Endodermal cell (in vitro differentiated cells): Measurements from ENCODE around the gene USP6NL. TPM values are rescaled to one million over a fixed set of nuclear protein-coding genes. Genes with fewer than 3 reads are reported as not detected.

Source experiments
- DNase-seq: peaks from one replicate; pipeline ENCODE4 v3.0.0-alpha.2; 2017
- H3K27ac ChIP-seq: 2 replicates; pipeline ENCODE4 v1.5.1; 2013; ENCODE audit warnings: mild to moderate bottlenecking, low read depth, low read length, moderate library complexity
- H3K27me3 ChIP-seq: 2 replicates; pipeline ENCODE4 v1.6.1; 2013; ENCODE audit warnings: mild to moderate bottlenecking, low read length, moderate library complexity; ENCODE audit not compliant: insufficient read depth, control insufficient read depth, poor library complexity, severe bottlenecking
- H3K36me3 ChIP-seq: 2 replicates; pipeline ENCODE4 v1.7.0; 2013; ENCODE audit warnings: mild to moderate bottlenecking, low read length, moderate library complexity; ENCODE audit not compliant: control insufficient read depth, insufficient read depth
- H3K4me1 ChIP-seq: one replicate; pipeline ENCODE4 v1.7.0; 2013; ENCODE audit warnings: low read length; ENCODE audit not compliant: control insufficient read depth, insufficient read depth
- H3K4me3 ChIP-seq: 2 replicates; pipeline ENCODE4 v1.5.1; 2013; ENCODE audit warnings: mild to moderate bottlenecking, low read length, moderate library complexity
- H3K9ac ChIP-seq: 2 replicates; pipeline ENCODE4 v1.6.1; 2013; ENCODE audit warnings: mild to moderate bottlenecking, low read length, moderate library complexity; ENCODE audit not compliant: poor library complexity, severe bottlenecking; ENCODE audit errors: extremely low read depth
- H3K9me3 ChIP-seq: 2 replicates; pipeline ENCODE4 v1.6.1; 2013; ENCODE audit warnings: mild to moderate bottlenecking, low read length, moderate library complexity; ENCODE audit not compliant: control insufficient read depth
- H3K27ac Mint-ChIP-seq: 2 replicates; pipeline ENCODE4 v1.8.0; 2020; ENCODE audit warnings: mixed read lengths
- H3K27me3 Mint-ChIP-seq: 2 replicates; pipeline ENCODE4 v1.8.0; 2021; ENCODE audit warnings: mild to moderate bottlenecking, mixed read lengths; ENCODE audit not compliant: insufficient read depth
- H3K36me3 Mint-ChIP-seq: 2 replicates; pipeline ENCODE4 v1.8.0; 2020; ENCODE audit warnings: low read depth, mixed read lengths
- H3K4me1 Mint-ChIP-seq: 2 replicates; pipeline ENCODE4 v1.8.0; 2020; ENCODE audit warnings: mixed read lengths
- H3K4me3 Mint-ChIP-seq: 2 replicates; pipeline ENCODE4 v1.8.0; 2020; ENCODE audit warnings: mild to moderate bottlenecking, moderate library complexity, mixed read lengths
- H3K9me3 Mint-ChIP-seq: 2 replicates; pipeline ENCODE4 v1.8.0; 2020; ENCODE audit warnings: mild to moderate bottlenecking, mixed read lengths
- CTCF ChIP-seq: fragments of 200-600 bp; sonication (generic); conservative IDR thresholded peaks from 2 replicates; pipeline ENCODE4 v1.5.0; 2021; ENCODE audit warnings: antibody characterized with exemption, mild to moderate bottlenecking
- WGBS, 2 experiments: methylation state at CpG; one replicate each; pipeline versions ENCODE4 v1.1.5 to v1.1.7; 2013; ENCODE audit warnings: missing lambda C conversion rate in 2 of 2, mixed read lengths in 1 of 2; ENCODE audit not compliant: insufficient coverage in 1 of 2, insufficient read length in 1 of 2; 5-methylcytosine and 5-hydroxymethylcytosine counted together
- total RNA-seq, 2 donors: library from RNA; stranded (reverse); fragmentation: NEBNext Ultra II Directional in 1 of 2; extraction: Animal tissue kit (Norgen Biotek cat#: 25700) in 1 of 2; gene quantifications; 2 replicates in 1 of 2; 3 replicates in 1 of 2; pipeline ENCODE4 v1.2.1, GENCODE V29; 2021

The USP6NL gene
- total RNA-seq, 2 donors from 2014 or later, result 20.6 to 22.9 TPM

DNA sequence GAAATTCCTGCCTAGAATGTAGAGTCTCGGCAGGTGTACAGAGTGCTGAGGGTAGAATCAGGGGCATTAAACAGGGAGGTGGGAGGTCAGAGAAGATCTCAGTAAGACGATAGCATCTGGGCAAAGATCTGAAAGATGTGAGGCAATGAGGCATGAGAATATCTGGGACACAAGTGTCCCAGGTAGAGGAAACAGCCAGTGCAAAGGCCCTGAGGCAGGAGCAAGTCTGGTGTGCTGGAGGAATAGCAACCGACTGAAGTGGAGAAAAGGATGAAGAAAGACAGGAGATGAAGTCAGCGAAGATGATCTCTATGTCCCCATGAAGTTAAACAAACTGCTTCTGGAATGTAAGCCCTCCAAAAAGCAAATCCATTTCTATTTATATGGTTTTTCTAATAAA is 84.4 kb downstream of the USP6NL start:
- H3K4me1 ChIP-seq, result no peaks in the 10 kb centered on the region
- Mint-ChIP-seq H3K27me3 (no peaks in the 10 kb centered on the region), H3K4me1 (peaks cover 5% of the 10 kb centered on the region), H3K27ac (no peak overlapping the region), H3K9me3 (no peaks in the 10 kb centered on the region), H3K4me3 (no peak overlapping the region), H3K36me3 (peaks cover 6% of the 10 kb centered on the region)
- 95 to 100% methylated on average over 3 to 4 of the region's 4 CpGs for WGBS, 2 experiments
- H3K9me3 ChIP-seq, result no peaks in the 10 kb centered on the region
- no peak overlapping the region for H3K9ac ChIP-seq
- no peak overlapping the region for H3K4me3 ChIP-seq
- TF ChIP-seq CTCF, result no peak
- peaks cover 26% of the 10 kb centered on the region for H3K36me3 ChIP-seq
- H3K27ac ChIP-seq, result no peak overlapping the region
- H3K27me3 ChIP-seq, result no peaks in the 10 kb centered on the region
- no peak for DNase-seq

GRCh38 chr10:11525503-11525902 is 85.9 kb downstream of the USP6NL start:
- H3K4me1 ChIP-seq, result no peaks in the 10 kb centered on the region
- no peak overlapping the region for H3K9ac ChIP-seq
- TF ChIP-seq CTCF, result no peak
- DNase-seq, result no peak
- no peak overlapping the region for H3K27ac ChIP-seq
- H3K4me1 Mint-ChIP-seq, result peaks cover 9% of the 10 kb centered on the region
- 95 to 100% methylated on average over 5 to 6 of the region's 6 CpGs for WGBS, 2 experiments
- H3K36me3 ChIP-seq, result peaks cover 30% of the 10 kb centered on the region
- H3K27ac Mint-ChIP-seq, result no peak overlapping the region
- peaks cover 7% of the 10 kb centered on the region for H3K36me3 Mint-ChIP-seq
- no peak overlapping the region for H3K4me3 ChIP-seq
- H3K4me3 Mint-ChIP-seq, result no peak overlapping the region
- H3K27me3 Mint-ChIP-seq, result no peaks in the 10 kb centered on the region
- no peaks in the 10 kb centered on the region for H3K9me3 ChIP-seq
- no peaks in the 10 kb centered on the region for H3K27me3 ChIP-seq
- H3K9me3 Mint-ChIP-seq, result no peaks in the 10 kb centered on the region

DNA sequence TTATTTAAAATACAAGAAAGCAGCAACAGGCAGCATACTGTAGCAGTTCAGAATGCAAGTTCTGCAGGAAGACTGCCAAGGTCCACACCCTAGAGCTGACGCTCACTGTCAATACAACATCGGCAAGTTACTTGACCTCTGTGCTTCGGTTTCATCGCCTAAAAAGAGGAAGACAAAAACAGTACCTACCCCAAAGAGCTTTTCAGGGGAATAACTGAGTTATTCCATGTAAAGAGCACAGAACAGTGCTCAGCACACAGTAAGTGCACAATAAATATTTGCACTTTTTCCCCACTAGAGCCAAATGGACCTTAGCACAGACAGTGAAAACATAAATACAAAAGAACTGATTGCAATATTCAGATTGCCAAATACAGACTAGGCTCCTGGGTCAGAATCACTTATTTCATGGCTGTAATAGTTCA is 88.6 kb downstream of the USP6NL start:
- no peak for TF ChIP-seq CTCF

More for the DNA sequence above, 88.6 kb downstream of the USP6NL start:
- Mint-ChIP-seq H3K27me3 (no peaks in the 10 kb centered on the region), H3K36me3 (peaks cover 7% of the 10 kb centered on the region), H3K27ac (no peak overlapping the region), H3K4me3 (no peak overlapping the region), H3K9me3 (no peaks in the 10 kb centered on the region), H3K4me1 (peaks cover 4% of the 10 kb centered on the region)
- Histone ChIP-seq H3K9me3 (no peaks in the 10 kb centered on the region), H3K9ac (no peak overlapping the region), H3K27ac (no peak overlapping the region), H3K4me3 (no peak overlapping the region), H3K27me3 (no peaks in the 10 kb centered on the region), H3K4me1 (no peaks in the 10 kb centered on the region), H3K36me3 (peaks cover 30% of the 10 kb centered on the region)
- no peak for DNase-seq
- 93 to 94% methylated on average over 4 of the region's 4 CpGs for WGBS, 2 experiments
